H1 (cell line): ENCODE measurements around the gene ZNF280B. TPM values are rescaled to one million over a fixed set of nuclear protein-coding genes. Genes with fewer than 3 reads are reported as not detected.

Source experiments
- CBX8 ChIP-seq: fragments of 300-800, 300-1000 bp; sonication (generic); IDR thresholded peaks from 2 replicates; pipeline ENCODE4 v1.7.1; 2016; ENCODE audit warnings: low read depth, low read length, borderline replicate concordance
- CEBPB ChIP-seq: IDR thresholded peaks from 2 replicates; pipeline ENCODE4 v1.6.1; 2012; ENCODE audit warnings: low read depth, low read length
- NANOG ChIP-seq: IDR thresholded peaks from 2 replicates; pipeline ENCODE4 v1.6.1; 2011; ENCODE audit warnings: low read length, low read depth, mild to moderate bottlenecking, inconsistent platforms; ENCODE audit not compliant: insufficient read depth, poor library complexity, severe bottlenecking
- SIRT6 ChIP-seq: IDR thresholded peaks from one replicate; pipeline ENCODE4 v1.7.1; 2012; ENCODE audit warnings: low read length, inconsistent platforms
- SP4 ChIP-seq: IDR thresholded peaks from 2 replicates; pipeline ENCODE4 v1.6.1; 2012; ENCODE audit warnings: low read length, inconsistent platforms
- TBP ChIP-seq: IDR thresholded peaks from 2 replicates; pipeline ENCODE4 v1.6.1; 2011; ENCODE audit warnings: low read depth, low read length, improper control_type of control experiment
- polyA plus RNA-seq, 7 experiments: library from polyadenylated mRNA; depleted of rRNA in 3 of 7; stranded (reverse) in 5 of 7; unstranded in 2 of 7; fragments of >200 nt in 5 of 7; fragments of 200-250 nt in 2 of 7; gene quantifications; 1 replicate in 5 of 7; 2 replicates in 1 of 7; 4 replicates in 1 of 7; pipeline versions ENCODE4 v1.2.1 to v1.2.3, GENCODE V29; 2011 to 2013; ENCODE audit warnings: missing spikeins in 2 of 7, mixed read lengths in 2 of 7
- total RNA-seq: library from RNA; stranded (reverse); fragmentation: NEBNext Ultra II Directional; extraction: Animal tissue kit (Norgen Biotek cat#: 25700); gene quantifications from 2 replicates; pipeline ENCODE4 v1.2.1, GENCODE V29; 2021
- TF ChIP-seq, protein P1 (sequence below), 3 experiments: IDR thresholded peaks; 1 replicate in 2 of 3; 2 replicates in 1 of 3; pipeline versions ENCODE4 v1.5.1 to v1.6.1; 2011; ENCODE audit warnings: low read length in 3 of 3, mild to moderate bottlenecking in 3 of 3, inconsistent platforms in 2 of 3, low read depth in 1 of 3, moderate library complexity in 1 of 3; ENCODE audit not compliant: insufficient read depth in 1 of 3; ENCODE audit errors: control extremely low read depth in 1 of 3
- TF ChIP-seq, protein P2 (sequence below): fragments of 300-600 bp; sonication (generic); IDR thresholded peaks from 2 replicates; pipeline ENCODE4 v1.7.1; 2012; ENCODE audit warnings: low read length, moderate library complexity, mild to moderate bottlenecking, inconsistent platforms; ENCODE audit not compliant: insufficient replicate concordance

Gene ZNF280B
- total and polyA plus RNA-seq, 2 of the 8 experiments (the other 6 are each of a cell fraction or from before 2014, with no cell fraction given), result 4.8 to 11.7 TPM

DNA sequence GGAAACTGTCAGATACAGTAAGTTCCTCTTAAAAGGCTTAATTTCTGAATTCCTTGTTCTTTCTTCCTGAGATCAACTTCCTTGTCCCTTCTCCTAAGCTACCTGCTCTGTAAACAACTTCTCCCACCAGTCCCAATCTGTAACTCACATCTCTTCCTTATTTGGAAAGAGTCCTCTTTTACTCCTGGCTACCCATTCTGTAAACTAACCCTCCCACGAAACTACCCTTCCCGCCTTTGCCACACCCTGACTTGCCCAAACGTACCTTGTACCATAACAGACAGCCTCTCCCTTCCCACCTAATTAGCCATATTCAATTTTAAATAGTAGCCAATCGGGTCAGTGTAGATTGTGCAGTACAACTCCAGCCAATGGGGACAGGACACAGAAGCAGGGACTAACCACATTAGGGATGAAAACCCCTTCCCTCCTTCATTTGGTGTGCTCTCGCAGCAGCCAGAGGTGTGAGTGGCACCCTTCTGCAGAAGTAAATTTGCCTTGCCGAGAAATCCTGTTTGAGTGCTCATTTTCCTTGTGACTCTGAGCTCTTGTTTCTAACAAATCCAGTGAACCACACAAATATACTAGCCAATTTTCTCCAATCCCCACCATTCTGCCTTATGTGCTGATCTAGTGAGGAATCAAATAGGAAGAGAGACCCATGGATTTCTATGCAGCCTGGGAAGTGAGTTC is 49.5 kb downstream of the ZNF280B start (continued):
- TF ChIP-seq, protein P1, sequence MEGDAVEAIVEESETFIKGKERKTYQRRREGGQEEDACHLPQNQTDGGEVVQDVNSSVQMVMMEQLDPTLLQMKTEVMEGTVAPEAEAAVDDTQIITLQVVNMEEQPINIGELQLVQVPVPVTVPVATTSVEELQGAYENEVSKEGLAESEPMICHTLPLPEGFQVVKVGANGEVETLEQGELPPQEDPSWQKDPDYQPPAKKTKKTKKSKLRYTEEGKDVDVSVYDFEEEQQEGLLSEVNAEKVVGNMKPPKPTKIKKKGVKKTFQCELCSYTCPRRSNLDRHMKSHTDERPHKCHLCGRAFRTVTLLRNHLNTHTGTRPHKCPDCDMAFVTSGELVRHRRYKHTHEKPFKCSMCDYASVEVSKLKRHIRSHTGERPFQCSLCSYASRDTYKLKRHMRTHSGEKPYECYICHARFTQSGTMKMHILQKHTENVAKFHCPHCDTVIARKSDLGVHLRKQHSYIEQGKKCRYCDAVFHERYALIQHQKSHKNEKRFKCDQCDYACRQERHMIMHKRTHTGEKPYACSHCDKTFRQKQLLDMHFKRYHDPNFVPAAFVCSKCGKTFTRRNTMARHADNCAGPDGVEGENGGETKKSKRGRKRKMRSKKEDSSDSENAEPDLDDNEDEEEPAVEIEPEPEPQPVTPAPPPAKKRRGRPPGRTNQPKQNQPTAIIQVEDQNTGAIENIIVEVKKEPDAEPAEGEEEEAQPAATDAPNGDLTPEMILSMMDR (IDR thresholded peaks at IDR 0.05; ENCODE audit: control extremely low read depth in 1 of 3, insufficient read depth in 1 of 3, low read depth in 1 of 3, low read length in 3 of 3), result no peak
- TF ChIP-seq NANOG (no peak), SIRT6 (no peak), TBP (no peak), CBX8 (no peak), CEBPB (no peak), SP4 (no peak)
- TF ChIP-seq, protein P2, sequence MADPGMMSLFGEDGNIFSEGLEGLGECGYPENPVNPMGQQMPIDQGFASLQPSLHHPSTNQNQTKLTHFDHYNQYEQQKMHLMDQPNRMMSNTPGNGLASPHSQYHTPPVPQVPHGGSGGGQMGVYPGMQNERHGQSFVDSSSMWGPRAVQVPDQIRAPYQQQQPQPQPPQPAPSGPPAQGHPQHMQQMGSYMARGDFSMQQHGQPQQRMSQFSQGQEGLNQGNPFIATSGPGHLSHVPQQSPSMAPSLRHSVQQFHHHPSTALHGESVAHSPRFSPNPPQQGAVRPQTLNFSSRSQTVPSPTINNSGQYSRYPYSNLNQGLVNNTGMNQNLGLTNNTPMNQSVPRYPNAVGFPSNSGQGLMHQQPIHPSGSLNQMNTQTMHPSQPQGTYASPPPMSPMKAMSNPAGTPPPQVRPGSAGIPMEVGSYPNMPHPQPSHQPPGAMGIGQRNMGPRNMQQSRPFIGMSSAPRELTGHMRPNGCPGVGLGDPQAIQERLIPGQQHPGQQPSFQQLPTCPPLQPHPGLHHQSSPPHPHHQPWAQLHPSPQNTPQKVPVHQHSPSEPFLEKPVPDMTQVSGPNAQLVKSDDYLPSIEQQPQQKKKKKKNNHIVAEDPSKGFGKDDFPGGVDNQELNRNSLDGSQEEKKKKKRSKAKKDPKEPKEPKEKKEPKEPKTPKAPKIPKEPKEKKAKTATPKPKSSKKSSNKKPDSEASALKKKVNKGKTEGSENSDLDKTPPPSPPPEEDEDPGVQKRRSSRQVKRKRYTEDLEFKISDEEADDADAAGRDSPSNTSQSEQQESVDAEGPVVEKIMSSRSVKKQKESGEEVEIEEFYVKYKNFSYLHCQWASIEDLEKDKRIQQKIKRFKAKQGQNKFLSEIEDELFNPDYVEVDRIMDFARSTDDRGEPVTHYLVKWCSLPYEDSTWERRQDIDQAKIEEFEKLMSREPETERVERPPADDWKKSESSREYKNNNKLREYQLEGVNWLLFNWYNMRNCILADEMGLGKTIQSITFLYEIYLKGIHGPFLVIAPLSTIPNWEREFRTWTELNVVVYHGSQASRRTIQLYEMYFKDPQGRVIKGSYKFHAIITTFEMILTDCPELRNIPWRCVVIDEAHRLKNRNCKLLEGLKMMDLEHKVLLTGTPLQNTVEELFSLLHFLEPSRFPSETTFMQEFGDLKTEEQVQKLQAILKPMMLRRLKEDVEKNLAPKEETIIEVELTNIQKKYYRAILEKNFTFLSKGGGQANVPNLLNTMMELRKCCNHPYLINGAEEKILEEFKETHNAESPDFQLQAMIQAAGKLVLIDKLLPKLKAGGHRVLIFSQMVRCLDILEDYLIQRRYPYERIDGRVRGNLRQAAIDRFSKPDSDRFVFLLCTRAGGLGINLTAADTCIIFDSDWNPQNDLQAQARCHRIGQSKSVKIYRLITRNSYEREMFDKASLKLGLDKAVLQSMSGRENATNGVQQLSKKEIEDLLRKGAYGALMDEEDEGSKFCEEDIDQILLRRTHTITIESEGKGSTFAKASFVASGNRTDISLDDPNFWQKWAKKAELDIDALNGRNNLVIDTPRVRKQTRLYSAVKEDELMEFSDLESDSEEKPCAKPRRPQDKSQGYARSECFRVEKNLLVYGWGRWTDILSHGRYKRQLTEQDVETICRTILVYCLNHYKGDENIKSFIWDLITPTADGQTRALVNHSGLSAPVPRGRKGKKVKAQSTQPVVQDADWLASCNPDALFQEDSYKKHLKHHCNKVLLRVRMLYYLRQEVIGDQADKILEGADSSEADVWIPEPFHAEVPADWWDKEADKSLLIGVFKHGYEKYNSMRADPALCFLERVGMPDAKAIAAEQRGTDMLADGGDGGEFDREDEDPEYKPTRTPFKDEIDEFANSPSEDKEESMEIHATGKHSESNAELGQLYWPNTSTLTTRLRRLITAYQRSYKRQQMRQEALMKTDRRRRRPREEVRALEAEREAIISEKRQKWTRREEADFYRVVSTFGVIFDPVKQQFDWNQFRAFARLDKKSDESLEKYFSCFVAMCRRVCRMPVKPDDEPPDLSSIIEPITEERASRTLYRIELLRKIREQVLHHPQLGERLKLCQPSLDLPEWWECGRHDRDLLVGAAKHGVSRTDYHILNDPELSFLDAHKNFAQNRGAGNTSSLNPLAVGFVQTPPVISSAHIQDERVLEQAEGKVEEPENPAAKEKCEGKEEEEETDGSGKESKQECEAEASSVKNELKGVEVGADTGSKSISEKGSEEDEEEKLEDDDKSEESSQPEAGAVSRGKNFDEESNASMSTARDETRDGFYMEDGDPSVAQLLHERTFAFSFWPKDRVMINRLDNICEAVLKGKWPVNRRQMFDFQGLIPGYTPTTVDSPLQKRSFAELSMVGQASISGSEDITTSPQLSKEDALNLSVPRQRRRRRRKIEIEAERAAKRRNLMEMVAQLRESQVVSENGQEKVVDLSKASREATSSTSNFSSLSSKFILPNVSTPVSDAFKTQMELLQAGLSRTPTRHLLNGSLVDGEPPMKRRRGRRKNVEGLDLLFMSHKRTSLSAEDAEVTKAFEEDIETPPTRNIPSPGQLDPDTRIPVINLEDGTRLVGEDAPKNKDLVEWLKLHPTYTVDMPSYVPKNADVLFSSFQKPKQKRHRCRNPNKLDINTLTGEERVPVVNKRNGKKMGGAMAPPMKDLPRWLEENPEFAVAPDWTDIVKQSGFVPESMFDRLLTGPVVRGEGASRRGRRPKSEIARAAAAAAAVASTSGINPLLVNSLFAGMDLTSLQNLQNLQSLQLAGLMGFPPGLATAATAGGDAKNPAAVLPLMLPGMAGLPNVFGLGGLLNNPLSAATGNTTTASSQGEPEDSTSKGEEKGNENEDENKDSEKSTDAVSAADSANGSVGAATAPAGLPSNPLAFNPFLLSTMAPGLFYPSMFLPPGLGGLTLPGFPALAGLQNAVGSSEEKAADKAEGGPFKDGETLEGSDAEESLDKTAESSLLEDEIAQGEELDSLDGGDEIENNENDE, result no peak
